Spleen (tissue), 11 donors: ENCODE measurements around the gene RIPOR3. TPM values are rescaled to one million over a fixed set of nuclear protein-coding genes. Genes with fewer than 3 reads are reported as not detected.

ENCODE experiments used
- DNase-seq: peaks from one replicate; pipeline ENCODE4 v3.0.0-alpha.2; 2020
- H3K27ac ChIP-seq, 8 donors: fragments of 200-600 bp; sonication (generic) in 7 of 8; 1 replicate in 4 of 8; 2 replicates in 4 of 8; pipeline versions ENCODE4 v1.5.0 to v1.8.0; 2016 to 2021; ENCODE audit warnings: inconsistent platforms in 4 of 8, mild to moderate bottlenecking in 4 of 8, moderate library complexity in 1 of 8
- H3K27me3 ChIP-seq, 7 donors: fragments of 200-600 bp; sonication (generic) in 6 of 7; replicated peaks in 1 of 7; 1 replicate in 4 of 7; 2 replicates in 3 of 7; pipeline versions ENCODE4 v1.5.0 to v1.8.0; 2016 to 2021; ENCODE audit warnings: inconsistent platforms in 3 of 7, mild to moderate bottlenecking in 1 of 7
- H3K36me3 ChIP-seq, 6 donors: fragments of 200-600 bp; sonication (generic) in 5 of 6; 1 replicate in 4 of 6; 2 replicates in 2 of 6; pipeline versions ENCODE4 v1.5.0 to v1.8.0; 2016 to 2021; ENCODE audit warnings: inconsistent platforms in 2 of 6
- H3K4me1 ChIP-seq, 6 donors: fragments of 200-600 bp; sonication (generic) in 5 of 6; 1 replicate in 3 of 6; 2 replicates in 3 of 6; pipeline versions ENCODE4 v1.5.0 to v1.8.0; 2016 to 2021; ENCODE audit warnings: inconsistent platforms in 3 of 6
- H3K4me3 ChIP-seq, 8 donors: fragments of 200-600 bp; sonication (generic) in 7 of 8; 1 replicate in 4 of 8; 2 replicates in 4 of 8; pipeline versions ENCODE4 v1.5.0 to v1.8.0; 2016 to 2021; ENCODE audit warnings: inconsistent platforms in 4 of 8, mild to moderate bottlenecking in 4 of 8, moderate library complexity in 2 of 8
- H3K9me3 ChIP-seq, 8 donors: fragments of 200-600 bp; sonication (generic) in 7 of 8; 1 replicate in 4 of 8; 2 replicates in 4 of 8; pipeline versions ENCODE4 v1.5.0 to v1.8.0; 2016 to 2021; ENCODE audit warnings: inconsistent platforms in 4 of 8
- POLR2A ChIP-seq, 3 donors: fragments of 450-650 bp; IDR thresholded peaks; one replicate each; pipeline ENCODE4 v1.5.1; 2017; ENCODE audit warnings: antibody characterized with exemption in 3 of 3, mild to moderate bottlenecking in 1 of 3
- POLR2AphosphoS5 ChIP-seq, 3 donors: sonication (generic); formaldehyde crosslinking; IDR thresholded peaks; one replicate each; pipeline ENCODE4 v1.5.1; 2017; ENCODE audit warnings: antibody characterized with exemption in 3 of 3
- WGBS, 5 donors: extraction: QIAGEN DNeasy Blood & Tissue Kit in 3 of 5; methylation state at CpG; one replicate each; pipeline versions ENCODE4 v1.1.5 to v1.1.7; 2013 to 2018; 5-methylcytosine and 5-hydroxymethylcytosine counted together
- intact Hi-C: fragments of 100-400 bp; cut with DNase I; formaldehyde crosslinking; loops from one replicate; pipeline ENCODE4 v1.15.0; 2023; ENCODE audit warnings: low total_unique reads
- polyA plus RNA-seq, 3 donors: library from polyadenylated mRNA; stranded (reverse); fragments of 200-250 nt; gene quantifications; one replicate each; pipeline ENCODE4 v1.2.1, GENCODE V29; 2013
- total RNA-seq, 7 donors: library from RNA; depleted of rRNA in 3 of 7; stranded (reverse); fragments of >200 nt in 3 of 7; fragmentation: NEBNext Ultra II Directional in 4 of 7; extraction: Animal tissue kit (Norgen Biotek cat#: 25700) in 4 of 7; gene quantifications; one replicate each; pipeline versions ENCODE4 v1.1.0 to v1.2.1, GENCODE V29; 2016 to 2021
- TF ChIP-seq, protein P1 (sequence below), 11 experiments: fragments of 200-600 bp in 7 of 11; fragments of 450-650 bp in 4 of 11; sonication (generic) in 4 of 11; IDR thresholded peaks in 8 of 11; conservative IDR thresholded peaks in 3 of 11; 1 replicate in 7 of 11; 2 replicates in 4 of 11; pipeline versions ENCODE4 v1.4.0 to v1.8.0; 2016 to 2021; ENCODE audit warnings: antibody characterized with exemption in 11 of 11, inconsistent platforms in 4 of 11, mild to moderate bottlenecking in 1 of 11
- donor health status: healthy with polysubstance abuse.
- donor health status: DM: no; HTN: no; CAD: no; lungs with moderate emphysema.
- donor health status: DM: no; HTN: no; CAD: no.
- donor health status: Bipolar disorder and iron deficiency.
- donor health status: healthy.
- donor health status: DM: no; HTN: no; CAD: no.
- donor health status: DM: yes; HTN: yes; CAD: no.

The RIPOR3 gene
- total and polyA plus RNA-seq, 10 donors = 6.0 to 22.8 (median 13.1) TPM

DNA sequence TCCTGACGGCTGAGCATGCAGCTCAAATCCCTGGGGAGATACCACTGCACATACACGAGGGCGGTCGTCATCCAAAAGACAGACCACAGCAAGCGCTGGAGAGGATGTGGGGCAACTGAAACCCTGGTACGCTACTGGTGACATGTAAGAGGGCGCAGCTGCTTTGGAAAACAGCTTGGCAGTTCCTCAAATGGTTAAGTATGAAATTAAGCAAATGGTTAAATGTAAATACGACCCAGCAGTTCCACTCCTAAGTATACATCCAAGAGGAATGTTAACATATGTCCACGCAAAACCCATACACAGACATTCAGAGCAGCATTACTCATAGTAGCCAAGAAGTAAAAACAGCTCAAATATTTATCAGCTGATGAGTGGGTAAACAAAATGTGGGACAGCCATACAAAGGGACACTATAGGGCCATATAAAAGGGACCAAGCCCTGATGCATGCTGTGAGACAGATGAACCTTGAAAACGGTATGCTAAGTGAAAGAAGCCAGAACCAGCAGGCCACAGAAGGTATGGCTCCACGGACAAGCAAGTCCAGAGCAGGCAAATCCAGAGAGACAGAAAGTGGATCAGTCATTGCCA lies 38.5 kb downstream of the RIPOR3 start:
- 62 to 78% (median 74%) methylated on average over 11 of the region's 11 CpGs for WGBS, 5 donors
- Histone ChIP-seq H3K4me1 (peaks cover 0 to 6% (median 0%) of the 10 kb centered on the region in 6 donors), H3K4me3 (no peak overlapping the region), H3K36me3 (no peaks in the 10 kb centered on the region), H3K27ac (no peak overlapping the region), H3K27me3 (no peaks in the 10 kb centered on the region), H3K9me3 (no peaks in the 10 kb centered on the region)
- DNase-seq = no peak
- intact Hi-C loops = no loop called here
- TF ChIP-seq, protein P1, sequence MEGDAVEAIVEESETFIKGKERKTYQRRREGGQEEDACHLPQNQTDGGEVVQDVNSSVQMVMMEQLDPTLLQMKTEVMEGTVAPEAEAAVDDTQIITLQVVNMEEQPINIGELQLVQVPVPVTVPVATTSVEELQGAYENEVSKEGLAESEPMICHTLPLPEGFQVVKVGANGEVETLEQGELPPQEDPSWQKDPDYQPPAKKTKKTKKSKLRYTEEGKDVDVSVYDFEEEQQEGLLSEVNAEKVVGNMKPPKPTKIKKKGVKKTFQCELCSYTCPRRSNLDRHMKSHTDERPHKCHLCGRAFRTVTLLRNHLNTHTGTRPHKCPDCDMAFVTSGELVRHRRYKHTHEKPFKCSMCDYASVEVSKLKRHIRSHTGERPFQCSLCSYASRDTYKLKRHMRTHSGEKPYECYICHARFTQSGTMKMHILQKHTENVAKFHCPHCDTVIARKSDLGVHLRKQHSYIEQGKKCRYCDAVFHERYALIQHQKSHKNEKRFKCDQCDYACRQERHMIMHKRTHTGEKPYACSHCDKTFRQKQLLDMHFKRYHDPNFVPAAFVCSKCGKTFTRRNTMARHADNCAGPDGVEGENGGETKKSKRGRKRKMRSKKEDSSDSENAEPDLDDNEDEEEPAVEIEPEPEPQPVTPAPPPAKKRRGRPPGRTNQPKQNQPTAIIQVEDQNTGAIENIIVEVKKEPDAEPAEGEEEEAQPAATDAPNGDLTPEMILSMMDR (IDR thresholded peaks at IDR 0.05 in 8 of 11, conservative IDR thresholded peaks at IDR 0.05 in 3 of 11) = no peak
- TF ChIP-seq POLR2A (IDR thresholded peaks at IDR 0.05) = no peak

- Histone ChIP-seq H3K27ac (no peak overlapping the region), H3K9me3 (peaks cover 0 to 5% (median 2%) of the 10 kb centered on the region in 8 donors), H3K4me3 (no peak overlapping the region), H3K4me1 (peaks cover 0 to 6% (median 0%) of the 10 kb centered on the region in 6 donors), H3K36me3 (no peaks in the 10 kb centered on the region), H3K27me3 (no peaks in the 10 kb centered on the region)
- DNase-seq = no peak
- TF ChIP-seq POLR2AphosphoS5 (IDR thresholded peaks at IDR 0.05) (no peak), POLR2A (IDR thresholded peaks at IDR 0.05) (no peak)
- TF ChIP-seq, protein P1 (IDR thresholded peaks at IDR 0.05 in 8 of 11, conservative IDR thresholded peaks at IDR 0.05 in 3 of 11) = no peak
- intact Hi-C loops = no loop called here
- 80 to 93% (median 84%) methylated on average over 4 of the region's 4 CpGs for WGBS, 5 donors
Observed at GRCh38 chr20:50651676-50652075, 39.7 kb downstream of the RIPOR3 start.

DNA sequence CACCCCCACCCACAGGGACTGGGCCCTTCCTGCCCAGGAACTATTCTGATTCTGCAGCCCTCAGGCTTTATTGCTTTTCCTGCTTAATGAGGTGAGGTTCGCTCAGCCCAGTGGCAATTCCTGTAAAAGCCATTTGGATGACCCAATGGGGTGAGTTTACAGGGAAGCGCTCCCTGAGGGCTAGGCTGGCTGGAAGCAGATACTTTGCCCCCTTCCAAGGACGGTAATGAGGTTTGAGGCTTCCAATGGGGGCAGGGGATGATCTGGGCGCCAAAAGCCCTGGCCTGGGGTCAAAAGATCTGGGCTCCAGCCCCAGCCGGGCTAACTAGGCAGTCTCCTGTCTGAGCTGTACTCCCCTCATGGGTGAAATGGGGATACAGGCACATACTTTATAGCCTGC lies 41.8 kb downstream of the RIPOR3 start:
- peaks cover 0 to 11% (median 8%) of the 10 kb centered on the region in 8 donors for H3K9me3 ChIP-seq
- TF ChIP-seq POLR2A (IDR thresholded peaks at IDR 0.05) = no peak
- TF ChIP-seq POLR2AphosphoS5 (IDR thresholded peaks at IDR 0.05) = no peak
- TF ChIP-seq, protein P1 (IDR thresholded peaks at IDR 0.05 in 8 of 11, conservative IDR thresholded peaks at IDR 0.05 in 3 of 11) = no peak
- peaks cover 0 to 12% (median 6%) of the 10 kb centered on the region in 6 donors for H3K4me1 ChIP-seq
- H3K27me3 ChIP-seq = no peaks in the 10 kb centered on the region
- no peak overlapping the region for H3K4me3 ChIP-seq
- no peak overlapping the region for H3K27ac ChIP-seq
- WGBS, 5 donors = 70 to 78% (median 75%) methylated on average over 5 of the region's 5 CpGs
- H3K36me3 ChIP-seq = no peaks in the 10 kb centered on the region
- DNase-seq = no peak
- intact Hi-C loops = no loop called here

DNA sequence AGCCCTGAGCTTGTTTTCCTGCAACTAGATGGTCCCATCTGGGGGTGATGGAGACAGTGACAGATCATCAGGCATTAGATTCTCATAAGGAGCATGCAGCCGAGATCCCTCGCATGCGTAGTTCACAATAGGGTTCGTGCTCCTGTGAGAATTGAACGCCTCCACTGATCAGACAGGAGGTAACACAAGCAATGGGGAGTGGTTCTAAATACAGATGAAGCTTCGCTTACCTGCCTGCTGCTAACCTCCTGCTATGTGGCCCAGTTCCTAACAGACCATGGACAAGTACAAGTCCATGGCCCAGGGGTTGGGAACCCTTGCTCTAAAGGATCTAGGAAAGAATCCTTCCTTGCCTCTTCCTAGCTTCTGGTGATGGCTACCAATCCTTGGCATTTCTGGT lies 42.7 kb downstream of the RIPOR3 start:
- no peaks in the 10 kb centered on the region for H3K27me3 ChIP-seq
- 92 to 97% (median 95%) methylated on average over 6 of the region's 6 CpGs for WGBS, 5 donors
- no peak for DNase-seq
- H3K9me3 ChIP-seq = peaks cover 0 to 11% (median 8%) of the 10 kb centered on the region in 8 donors
- no peak overlapping the region for H3K4me3 ChIP-seq
- peaks cover 0 to 12% (median 6%) of the 10 kb centered on the region in 6 donors for H3K4me1 ChIP-seq
- no peaks in the 10 kb centered on the region for H3K36me3 ChIP-seq
- H3K27ac ChIP-seq = no peak overlapping the region
- TF ChIP-seq, protein P1 (IDR thresholded peaks at IDR 0.05 in 8 of 11, conservative IDR thresholded peaks at IDR 0.05 in 3 of 11) = no peak
- TF ChIP-seq POLR2AphosphoS5 (IDR thresholded peaks at IDR 0.05) (no peak), POLR2A (IDR thresholded peaks at IDR 0.05) (no peak)
- intact Hi-C loops = no loop called here
